NAMALWA (cell line): ENCODE data around the gene MS4A15.
"Not testable (repeated sequence)": the region's sequence is repeated elsewhere in the genome, so short reads cannot be mapped to it uniquely, and the experiment has no call there.

ENCODE experiments used
- DNase-seq: peaks from one replicate; pipeline ENCODE4 v3.0.0-alpha.2; 2015; ENCODE audit warnings: low spot score

MS4A15 gene, protein sequence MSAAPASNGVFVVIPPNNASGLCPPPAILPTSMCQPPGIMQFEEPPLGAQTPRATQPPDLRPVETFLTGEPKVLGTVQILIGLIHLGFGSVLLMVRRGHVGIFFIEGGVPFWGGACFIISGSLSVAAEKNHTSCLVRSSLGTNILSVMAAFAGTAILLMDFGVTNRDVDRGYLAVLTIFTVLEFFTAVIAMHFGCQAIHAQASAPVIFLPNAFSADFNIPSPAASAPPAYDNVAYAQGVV

DNA sequence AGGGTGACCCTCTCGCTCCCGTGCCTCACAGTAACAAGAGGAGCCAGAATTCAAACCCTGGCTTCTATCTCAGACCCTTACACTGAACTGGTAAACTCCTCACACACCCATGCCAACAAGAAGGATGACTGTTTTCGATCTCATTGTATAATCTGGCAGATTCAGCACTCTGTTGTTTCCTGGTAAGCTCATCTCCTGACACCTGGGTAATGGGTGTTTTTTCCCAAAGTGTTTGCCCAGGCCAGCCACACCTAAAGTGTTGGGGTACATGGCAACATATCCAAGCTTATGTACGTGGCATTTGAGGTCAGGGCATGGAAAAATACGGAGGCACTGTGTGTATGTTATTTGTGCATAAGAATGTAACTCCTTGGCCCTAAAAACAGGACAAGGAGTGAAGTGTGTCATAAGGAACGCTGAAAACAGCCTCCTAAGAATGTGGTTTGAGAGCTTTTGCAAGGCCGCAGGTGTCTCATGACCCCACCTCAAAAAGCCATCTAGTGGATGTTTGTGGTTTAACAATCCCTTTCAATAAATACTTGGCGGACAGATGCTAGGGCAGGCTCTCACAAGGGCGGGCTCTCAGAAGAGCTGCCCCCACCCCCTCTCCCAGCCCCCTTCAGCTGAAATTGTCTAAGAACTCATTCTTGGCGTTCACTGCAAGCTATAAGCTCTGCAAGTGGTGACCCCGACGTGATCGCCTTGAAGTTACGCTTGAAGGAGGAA lies at the start of gene MS4A15:
Gene MS4A15 (plus strand): TSS at position 561 of the 726 bp plus-strand sequence. CDS start 6,867 bp downstream, outside the sequence.
- peak; percentile 78 for DNase-seq

DNA sequence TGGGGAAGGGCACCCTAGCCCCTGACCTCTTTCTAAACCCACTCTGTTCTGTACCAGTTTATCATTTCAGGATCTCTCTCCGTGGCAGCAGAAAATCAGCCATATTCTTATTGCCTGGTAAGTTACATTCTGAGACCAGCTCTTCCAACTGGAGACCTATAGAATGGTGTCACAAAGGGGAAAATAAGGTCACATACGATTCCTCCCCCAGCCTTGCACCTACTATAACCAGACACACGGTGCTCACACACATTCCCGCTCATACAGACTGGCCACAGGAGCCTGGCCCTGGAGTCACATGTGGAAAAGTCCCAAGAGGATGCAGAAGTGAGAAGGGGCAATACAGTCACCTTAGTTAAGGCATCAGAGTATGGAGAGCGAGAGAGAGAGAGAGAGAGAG lies 49.7 kb upstream of the MS4A15 start:
- no peak for DNase-seq

DNA sequence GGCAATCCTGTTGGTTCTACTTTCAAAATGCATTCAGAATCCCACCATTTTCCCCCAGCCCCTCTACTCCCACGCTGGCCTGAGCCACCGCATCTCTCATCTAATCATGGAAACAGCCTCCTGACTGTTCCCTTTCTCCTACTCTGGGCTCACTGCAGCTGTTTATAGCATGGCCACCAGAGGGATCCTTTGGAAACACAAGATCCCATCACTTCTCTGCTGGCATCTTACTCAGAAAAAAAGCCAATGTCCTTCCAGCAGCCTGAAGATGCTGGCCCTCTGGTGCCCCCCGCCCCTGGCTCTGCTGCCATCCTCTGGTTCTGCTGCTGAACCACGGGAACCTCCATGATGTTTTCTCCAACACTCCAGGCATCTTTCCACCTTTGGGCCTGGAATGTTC lies 46.2 kb upstream of the MS4A15 start:
- DNase-seq: no peak

DNA sequence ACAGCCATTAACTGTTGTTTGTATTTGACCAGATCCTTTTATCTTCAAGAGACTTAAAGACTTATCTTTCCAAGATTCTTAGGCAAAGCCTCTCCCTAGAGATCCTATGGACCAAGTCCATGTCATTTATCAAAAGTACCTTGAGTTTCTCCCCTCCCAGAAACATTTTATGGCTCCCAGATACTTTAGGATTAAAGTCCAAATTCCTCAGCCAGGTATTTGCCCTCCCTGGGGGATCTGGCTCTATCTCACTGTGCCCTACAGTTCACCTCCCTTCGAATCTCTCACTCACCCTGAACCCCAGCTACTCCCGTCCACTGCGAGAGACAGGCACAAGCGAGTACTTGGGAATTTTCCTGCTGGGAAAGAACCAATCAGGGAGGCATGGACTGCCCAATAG lies 45.4 kb upstream of the MS4A15 start:
- no peak for DNase-seq

DNA sequence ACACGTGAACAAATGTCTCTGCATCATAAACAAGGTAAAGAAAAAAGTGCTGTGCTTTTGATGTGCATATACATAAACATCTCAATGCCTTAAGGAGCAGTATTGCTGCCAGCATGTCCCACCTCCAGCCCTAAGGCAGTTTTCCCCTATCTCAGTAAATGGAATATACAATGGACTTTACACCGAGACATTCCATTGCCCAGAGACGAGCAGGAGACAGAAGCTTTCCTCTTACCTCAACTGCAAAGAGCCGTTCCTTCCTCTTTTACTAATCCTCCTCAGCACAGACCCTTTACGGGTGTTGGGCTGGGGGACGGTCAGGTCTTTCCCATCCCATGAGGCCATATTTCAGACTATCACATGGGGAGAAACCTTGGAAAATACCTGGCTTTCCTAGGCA lies 43.2 kb upstream of the MS4A15 start:
- not testable (repeated sequence) for DNase-seq

DNA sequence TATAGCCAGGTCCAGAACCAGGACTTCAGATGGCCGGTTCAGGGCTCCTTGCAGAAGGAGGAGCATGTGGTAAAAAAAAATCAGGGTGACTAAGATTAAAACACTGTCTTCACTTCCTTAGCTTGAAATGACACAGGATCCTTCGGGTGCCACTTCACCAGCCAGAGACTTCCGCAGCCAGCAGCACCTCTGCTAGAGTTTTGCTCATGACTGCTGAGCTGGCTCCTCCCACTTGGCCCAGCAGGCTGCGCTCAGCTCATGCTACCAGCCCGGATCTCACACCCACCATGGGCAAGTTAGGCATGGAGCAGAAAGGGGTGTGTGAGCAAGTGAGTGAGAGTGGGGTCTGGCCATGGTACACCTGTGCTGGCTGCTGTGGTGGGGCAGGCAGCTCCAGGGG lies 38.7 kb upstream of the MS4A15 start:
- no peak for DNase-seq

DNA sequence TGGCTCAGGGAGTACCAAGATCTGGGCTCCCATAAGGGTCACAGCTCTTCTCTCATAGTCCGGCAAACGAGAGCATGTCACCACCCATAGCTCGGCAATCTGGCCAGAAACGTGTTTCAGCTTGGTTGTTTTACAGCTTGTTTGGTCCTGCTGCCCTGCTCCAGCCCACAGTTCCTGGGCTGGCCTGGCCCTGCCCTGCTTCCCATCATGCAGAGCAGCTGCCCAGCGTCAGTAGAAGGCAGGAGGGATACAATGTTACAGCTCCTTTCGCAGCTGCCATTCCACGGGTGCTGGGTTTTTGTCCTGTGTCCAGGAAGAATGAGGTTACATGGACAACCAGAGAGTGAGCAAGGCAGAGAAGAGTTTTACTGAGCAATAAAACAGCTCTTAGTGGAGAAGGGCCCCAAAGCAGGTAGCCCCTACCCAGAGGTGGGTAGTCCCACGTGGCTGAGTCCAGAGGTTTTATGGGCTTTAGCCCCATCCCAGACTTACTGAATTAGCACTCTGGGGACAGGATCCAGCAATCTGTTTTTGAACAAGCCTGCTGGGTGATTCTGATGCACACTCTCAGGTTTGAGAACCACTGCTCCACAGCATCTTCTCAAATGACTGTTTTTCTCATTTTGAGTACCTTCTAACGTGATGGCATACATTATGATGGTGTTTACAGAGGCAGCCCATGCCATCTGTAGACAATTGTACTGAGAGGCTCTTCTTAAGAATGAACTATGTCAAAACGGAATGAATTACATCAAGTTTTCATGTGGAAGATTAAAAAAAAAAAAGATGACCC lies 37.9 kb upstream of the MS4A15 start:
- DNase-seq: no peak

DNA sequence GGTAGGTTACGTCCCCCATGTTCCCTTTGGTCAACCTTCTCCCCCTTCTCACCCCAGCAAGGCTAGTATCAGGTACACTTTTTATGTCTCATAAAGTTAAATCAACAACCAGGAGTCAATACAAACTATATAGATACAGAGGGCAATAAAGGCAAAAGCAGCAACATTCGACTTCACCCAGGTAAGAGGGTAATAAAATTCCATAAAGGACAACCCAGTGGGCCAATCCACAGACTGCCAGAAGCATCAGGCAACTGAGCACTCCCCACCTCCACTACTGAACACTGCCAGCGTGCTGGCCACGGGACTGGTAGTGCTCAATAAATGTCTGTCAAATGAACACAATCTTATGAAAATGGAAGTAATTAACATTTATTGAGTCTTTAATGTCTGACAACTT lies 37.3 kb upstream of the MS4A15 start:
- no peak for DNase-seq

DNA sequence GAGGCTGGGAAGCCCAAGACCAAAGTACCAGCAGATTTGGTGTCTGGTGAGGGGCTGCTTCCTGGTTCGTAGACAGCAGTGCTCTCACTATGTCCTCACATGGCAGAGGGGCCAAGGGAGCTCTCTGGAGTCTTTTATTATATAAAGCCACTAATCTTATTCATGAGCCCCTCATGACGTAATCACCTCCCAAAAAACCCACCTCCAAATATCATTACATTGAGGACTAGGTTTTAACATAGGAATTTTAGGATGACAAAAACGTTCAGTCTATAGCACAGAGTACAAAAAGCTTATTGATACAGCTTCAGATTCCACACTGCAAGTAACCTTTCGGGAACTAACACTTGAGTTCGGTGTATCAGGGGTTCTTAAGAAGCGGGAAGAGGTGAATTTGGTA lies 36.2 kb upstream of the MS4A15 start:
- no peak for DNase-seq

DNA sequence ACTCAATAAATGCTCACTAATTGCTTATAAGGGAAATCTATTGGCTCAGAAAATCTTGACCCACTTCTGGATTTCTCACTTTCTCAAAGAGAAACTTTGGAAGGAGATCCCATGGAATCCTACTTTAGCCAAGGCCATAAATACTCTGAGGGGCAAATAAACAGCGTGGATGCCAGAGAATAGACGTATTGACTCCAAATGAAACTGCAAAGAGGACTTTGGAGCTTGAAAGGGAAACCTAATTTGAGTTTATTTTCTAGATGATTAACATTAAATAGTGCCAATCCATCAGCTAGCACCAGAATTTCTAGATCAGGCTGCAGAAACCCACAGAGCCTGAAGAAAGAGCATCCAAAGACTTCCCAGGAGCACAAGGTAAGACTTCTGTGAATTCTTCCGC lies 32.2 kb upstream of the MS4A15 start, which contains the start of gene MS4A18:
Gene MS4A18 (plus strand): TSS at position 301 of the 400 bp plus-strand sequence.
- no peak for DNase-seq

DNA sequence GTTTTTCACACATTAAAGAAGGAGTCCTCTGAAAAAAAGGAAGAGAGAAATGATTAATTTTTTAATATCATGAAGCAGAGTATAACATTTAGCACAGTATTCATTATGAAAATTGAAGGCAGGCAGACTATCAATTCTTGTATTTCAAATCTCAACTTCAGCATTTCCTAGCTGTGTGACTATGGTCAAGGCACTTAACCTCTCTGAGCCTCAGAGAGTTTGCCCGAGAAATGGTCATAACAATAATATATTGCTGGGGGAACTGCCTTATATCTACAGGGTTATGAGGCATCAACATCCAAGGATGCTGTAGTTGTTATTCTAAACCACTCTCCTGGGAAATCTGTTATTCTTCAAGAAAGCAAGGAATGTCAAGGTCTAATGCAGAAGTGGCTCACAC lies 31.1 kb upstream of the MS4A15 start:
- no peak for DNase-seq

DNA sequence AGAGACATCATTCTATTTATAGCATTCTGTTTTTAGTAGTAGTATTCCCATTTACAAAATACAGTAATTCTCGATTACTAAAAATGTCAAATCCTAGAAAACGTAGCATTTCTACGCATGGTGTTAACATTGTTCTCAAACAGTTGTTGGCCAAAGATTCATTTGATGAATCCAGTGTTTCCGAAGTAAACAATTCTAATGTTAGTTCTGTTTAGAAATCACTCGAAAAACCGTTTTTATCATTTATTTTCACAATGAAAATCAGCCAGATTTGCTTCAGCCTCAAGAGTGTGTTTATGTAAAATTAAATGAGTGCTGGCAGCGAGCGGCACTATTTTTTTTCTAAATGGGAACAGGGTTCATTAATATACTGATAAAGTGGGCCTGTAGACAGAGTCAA lies 25.1 kb upstream of the MS4A15 start:
- no peak for DNase-seq

DNA sequence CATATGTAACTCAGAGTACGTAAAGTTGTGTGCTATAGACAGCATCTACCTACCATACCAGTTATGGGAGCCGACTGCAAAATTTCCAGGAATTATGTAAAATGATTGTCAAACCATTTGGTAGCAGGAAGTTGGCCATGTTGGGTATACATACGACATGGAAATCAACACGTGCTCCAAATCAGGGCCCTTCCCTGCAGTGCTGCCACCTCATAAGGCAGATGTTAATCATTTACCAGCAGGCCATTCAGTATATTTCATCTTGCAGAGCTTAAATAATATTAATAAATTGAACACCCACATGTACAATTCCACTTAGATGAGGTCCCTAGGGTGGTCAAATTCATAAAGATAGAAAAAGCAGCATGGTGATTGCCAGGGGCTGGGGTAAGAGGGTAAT lies 22.4 kb upstream of the MS4A15 start:
- DNase-seq: no peak

DNA sequence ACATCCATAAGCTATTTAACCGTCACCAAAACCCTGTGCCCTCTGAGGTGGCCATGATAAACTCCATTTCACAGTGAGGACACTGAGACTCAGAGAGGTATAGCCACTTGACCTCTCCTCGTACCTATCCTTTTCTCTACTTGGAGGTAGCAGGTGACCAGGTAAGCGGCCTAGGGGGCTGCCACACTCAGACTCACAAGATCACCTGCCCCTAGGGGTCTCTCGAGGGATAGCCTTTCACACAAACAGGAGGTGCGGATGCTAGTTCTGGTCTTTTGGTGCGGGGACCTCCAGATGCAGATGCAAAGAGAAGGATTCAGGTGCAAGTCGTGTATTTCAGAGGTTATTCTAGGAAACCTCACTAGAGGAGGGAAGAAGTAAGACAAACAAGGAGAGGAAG lies 17.6 kb upstream of the MS4A15 start:
- no peak for DNase-seq

DNA sequence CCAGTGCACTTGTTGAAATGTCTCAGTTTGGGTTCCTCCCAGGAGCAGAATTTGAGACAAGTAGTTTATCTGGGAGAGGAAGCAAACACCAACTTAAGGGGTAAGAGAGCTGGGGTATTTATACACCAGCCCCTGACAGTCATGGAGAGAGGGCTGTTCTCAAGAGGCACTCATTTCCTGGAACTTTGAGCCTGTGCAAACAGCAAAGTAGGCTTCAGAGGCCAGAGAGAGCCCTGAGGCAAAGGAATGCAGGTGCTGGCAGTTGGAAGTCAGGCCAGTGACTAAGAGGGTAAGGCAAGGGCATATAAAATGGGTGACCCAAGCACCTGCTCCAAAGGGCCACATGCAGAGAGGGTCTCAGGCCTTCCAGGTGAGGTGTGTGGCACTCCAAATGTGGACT lies 16.1 kb upstream of the MS4A15 start:
- DNase-seq: no peak

DNA sequence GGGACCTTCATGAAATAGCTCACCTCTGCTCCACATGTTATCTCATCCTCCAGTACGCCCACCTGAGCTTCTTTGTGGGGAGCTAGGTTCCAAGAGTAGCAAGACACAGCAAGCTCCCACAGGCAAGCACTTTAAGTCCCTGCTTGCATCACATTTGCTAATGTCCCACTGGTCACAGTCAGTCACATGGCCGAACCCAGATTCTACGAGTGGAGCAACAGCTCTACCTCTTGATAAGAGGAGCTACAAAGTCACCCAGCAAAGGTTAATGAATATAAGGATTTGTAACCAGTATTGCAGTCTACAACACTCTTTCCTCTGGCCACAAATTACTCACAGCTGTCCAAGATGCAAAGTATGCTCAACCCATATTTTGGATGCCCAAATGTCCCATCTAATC lies 15.2 kb upstream of the MS4A15 start:
- no peak for DNase-seq

DNA sequence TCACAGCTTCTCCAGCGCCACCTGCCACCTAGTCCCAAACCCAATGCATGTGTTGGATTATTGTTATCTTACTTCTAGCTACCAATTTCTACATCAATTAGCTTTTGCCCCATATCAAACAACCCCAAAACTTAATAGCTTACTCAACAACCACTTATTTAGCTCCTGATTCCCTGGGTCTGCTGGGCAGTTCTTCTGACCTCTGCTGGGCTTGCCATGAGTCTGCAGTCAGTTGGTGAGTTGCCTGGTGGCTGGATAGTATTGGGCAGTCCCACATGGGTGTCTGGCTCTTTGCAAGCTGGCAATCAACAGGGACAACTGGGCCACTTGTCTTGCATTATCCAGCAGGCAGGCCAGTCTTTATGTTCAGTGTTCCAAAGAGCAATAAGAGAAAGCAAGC lies 13.6 kb upstream of the MS4A15 start:
- DNase-seq: no peak

DNA sequence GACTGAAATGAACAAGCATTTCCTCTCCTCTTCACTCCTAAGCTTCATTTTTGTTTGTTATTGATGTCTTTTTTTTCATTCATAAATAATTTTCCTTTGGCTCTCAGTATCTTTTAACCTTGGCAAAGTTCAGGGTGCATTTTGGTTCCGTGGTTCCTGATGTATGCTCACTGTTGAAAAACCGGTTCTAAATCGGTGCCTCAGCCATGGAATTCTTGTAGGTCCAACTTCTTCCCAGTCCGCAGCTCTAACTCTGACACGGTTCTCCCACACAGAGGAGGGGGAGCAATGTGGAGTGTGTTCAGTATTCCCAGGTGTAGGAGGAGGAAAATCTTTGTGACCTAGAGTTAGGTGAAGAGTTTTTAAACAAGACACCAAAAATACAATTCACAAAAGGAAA lies 12.6 kb upstream of the MS4A15 start:
- no peak for DNase-seq

DNA sequence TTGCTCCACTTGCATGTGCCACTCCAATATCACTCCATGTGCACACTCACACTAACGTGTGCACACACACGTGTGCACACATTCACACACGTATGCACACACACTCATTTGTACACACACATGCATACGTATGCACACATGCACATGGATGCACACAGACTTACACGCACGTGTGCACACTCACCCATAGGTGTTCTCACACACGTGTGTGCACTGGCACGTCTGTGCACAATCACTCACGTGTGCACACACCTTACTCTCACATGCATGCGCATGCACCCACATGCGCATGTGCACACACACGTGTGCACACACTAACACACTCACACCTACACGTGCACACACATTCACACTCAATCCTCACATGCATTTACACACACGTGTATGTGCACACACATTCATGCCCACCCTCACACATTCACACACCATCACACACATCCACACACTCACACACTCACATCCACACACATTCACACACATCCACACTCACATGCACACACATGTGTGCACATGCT lies 9.3 kb upstream of the MS4A15 start:
- DNase-seq: no peak

DNA sequence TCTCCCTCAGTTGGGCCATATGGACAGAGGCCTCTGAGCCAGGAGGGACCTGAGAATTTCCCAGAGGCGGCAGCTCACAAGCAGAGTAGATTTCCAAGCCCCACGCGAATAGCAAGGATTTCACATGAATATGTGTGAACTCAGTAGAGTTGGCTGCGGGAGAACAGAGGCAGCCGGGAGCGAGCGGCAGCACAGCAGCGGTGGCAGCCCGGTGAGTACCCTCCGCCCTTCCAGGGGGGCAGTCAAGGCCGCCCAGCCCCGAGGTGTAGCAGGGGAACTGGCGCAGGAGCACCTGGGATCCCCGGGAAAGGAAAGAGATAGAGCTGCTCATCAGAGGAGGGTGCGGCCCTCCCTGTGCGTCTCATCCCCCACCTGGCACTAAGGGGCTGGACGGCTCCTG lies 8.4 kb upstream of the MS4A15 start:
- DNase-seq: no peak

DNA sequence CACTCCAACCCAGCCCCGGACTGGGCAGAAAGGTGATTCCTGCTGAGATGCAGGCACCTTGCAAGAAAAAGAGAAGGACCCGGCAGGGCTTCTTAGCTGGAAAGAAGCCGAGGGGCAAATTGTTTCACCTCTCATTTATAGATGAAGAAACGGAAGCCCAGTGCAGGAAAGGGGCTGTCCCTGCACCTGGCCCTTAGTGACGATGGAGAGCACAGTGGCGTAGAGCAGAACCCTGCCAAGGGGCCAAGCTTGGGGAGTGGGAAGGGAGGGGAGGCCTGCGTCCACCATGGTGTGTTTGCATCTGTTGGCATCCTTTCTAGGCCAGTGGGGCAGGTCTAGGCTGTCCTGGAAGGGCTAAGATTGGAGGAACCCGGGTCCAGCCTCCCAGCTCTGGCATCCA lies 7.8 kb upstream of the MS4A15 start:
- DNase-seq: no peak

DNA sequence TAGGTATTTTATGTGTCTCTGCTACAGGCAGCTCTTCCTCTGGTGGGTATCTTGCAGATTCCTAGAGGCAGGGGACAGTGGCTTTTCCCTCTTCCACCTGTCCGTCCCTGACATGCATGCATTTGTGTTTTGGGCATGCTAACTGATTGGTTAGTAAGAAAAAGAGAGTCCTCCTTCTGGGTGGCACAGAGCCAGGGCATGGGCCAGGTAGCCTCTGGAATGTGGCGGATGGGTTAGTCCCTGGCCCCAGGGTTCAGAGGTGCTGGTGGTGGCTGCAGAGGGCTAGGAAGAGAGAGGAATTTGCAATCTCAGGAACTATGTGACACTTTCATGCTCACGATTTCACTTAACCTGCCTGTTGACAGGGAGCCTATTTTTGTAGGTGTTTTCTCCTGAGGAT lies 5.8 kb upstream of the MS4A15 start:
- no peak for DNase-seq

DNA sequence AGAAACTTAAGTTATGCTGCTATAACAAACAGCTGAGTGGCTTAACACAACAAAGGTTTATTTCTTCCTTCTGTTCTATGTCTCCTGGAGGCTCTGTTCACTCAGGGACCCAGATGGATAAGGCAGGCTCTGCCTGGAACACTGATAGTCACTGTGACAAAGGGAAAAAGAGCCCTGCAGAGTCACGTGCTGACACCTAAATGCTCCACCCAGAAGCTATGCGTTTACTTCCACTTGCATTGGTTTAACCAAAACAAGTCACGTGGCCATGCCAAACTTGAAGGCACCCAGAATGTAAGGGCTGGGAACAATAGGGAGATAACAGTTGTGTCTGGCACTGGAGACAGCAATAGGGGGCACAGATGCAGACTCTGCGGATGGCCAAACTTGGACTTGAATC lies 3.4 kb upstream of the MS4A15 start:
- DNase-seq: no peak
